ENCODE measurements around the gene PRDM5.

PRDM5 gene

GRCh38 chr4:120837656-120838055, 84.9 kb downstream of the PRDM5 start:
- Histone ChIP-seq H3K4me1 (ENCODE audit: insufficient read depth, insufficient read length) (no peaks in the 10 kb centered on the region), H3K36me3 (ENCODE audit: insufficient read depth, insufficient read length, low read length) (peaks cover 5% of the 10 kb centered on the region), H3K9me3 (ENCODE audit: insufficient read depth, low read length) (0 out of 2 replicates have a peak, but pooled peaks cover 6% of the 10 kb centered on the region), H3K9ac (ENCODE audit: insufficient read length, low read depth) (no peak overlapping the region), H3K4me3 (ENCODE audit: insufficient read length, low read depth) (no peak overlapping the region), H3K27me3 (ENCODE audit: insufficient read depth, insufficient read length) (no peaks in the 10 kb centered on the region)
- DNase-seq (ENCODE audit: low read depth, low spot score), result no peak
- no peak for TF ChIP-seq YY1 (IDR thresholded peaks at IDR 0.05; ENCODE audit: insufficient read depth, insufficient read length)
- TF ChIP-seq ZNF274 (IDR thresholded peaks at IDR 0.05; ENCODE audit: low read depth, low read length), result no peak
- TF ChIP-seq SUZ12 (IDR thresholded peaks at IDR 0.05; ENCODE audit: extremely low read depth, insufficient read depth, insufficient read length), result no peak

DNA sequence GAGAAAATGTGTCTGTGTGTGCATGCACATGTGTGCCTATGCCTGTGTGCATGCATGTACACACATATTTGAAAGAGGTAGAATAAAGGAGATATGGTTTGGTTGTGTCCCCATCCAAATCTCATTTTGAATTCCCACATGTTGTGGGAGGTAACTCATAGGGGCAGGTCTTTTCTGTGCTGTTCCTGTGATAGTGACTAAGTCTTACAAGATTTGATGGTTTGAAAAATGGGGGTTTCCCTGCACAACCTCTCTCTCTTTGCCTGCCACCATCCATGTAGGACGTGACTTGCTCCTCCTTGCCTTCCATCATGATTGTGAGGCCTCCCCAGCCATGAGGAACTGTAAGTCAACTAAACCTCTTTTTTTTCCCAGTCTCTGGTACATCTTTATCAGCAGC, 87.2 kb downstream of the PRDM5 start:
- TF ChIP-seq ZNF274 (IDR thresholded peaks at IDR 0.05; ENCODE audit: low read depth, low read length) (no peak), YY1 (IDR thresholded peaks at IDR 0.05; ENCODE audit: insufficient read depth, insufficient read length) (no peak), SUZ12 (IDR thresholded peaks at IDR 0.05; ENCODE audit: extremely low read depth, insufficient read depth, insufficient read length) (no peak)

DNA sequence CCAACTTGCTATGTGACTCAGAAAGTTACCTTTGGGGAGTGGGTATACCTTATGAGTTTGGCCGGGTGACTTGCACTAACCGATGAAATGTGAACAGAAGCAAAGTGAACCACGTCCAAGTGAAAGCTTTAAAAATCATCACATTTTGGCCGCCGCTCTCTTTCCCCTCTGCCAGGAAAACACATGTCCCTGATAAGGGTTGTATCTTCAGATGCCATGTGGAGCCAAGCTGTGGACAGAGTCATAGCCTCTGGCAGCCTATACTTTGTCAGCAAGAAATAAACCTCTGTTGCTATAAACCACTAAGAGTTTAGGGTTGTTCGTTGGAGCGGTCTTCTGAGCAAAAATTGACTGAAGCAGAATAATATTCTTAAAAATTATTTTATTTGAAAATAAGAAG, 92.3 kb downstream of the PRDM5 start:
- H3K27me3 ChIP-seq (ENCODE audit: insufficient read depth, insufficient read length), result no peaks in the 10 kb centered on the region
- no peak overlapping the region for H3K9ac ChIP-seq (ENCODE audit: insufficient read length, low read depth)
- H3K9me3 ChIP-seq (ENCODE audit: insufficient read depth, low read length), result 0 out of 2 replicates have a peak, but pooled peaks cover 6% of the 10 kb centered on the region
- DNase-seq (ENCODE audit: low read depth, low spot score), result no peak
- TF ChIP-seq ZNF274 (IDR thresholded peaks at IDR 0.05; ENCODE audit: low read depth, low read length), result no peak
- no peak for TF ChIP-seq SUZ12 (IDR thresholded peaks at IDR 0.05; ENCODE audit: extremely low read depth, insufficient read depth, insufficient read length)
- TF ChIP-seq YY1 (IDR thresholded peaks at IDR 0.05; ENCODE audit: insufficient read depth, insufficient read length), result no peak
- no peaks in the 10 kb centered on the region for H3K36me3 ChIP-seq (ENCODE audit: insufficient read depth, insufficient read length, low read length)
- no peak overlapping the region for H3K4me3 ChIP-seq (ENCODE audit: insufficient read length, low read depth)
- H3K4me1 ChIP-seq (ENCODE audit: insufficient read depth, insufficient read length), result no peaks in the 10 kb centered on the region

More for the DNA sequence above, 87.2 kb downstream of the PRDM5 start:
- Histone ChIP-seq H3K9me3 (ENCODE audit: insufficient read depth, low read length) (0 out of 2 replicates have a peak, but pooled peaks cover 6% of the 10 kb centered on the region), H3K4me1 (ENCODE audit: insufficient read depth, insufficient read length) (no peaks in the 10 kb centered on the region), H3K27me3 (ENCODE audit: insufficient read depth, insufficient read length) (no peaks in the 10 kb centered on the region), H3K9ac (ENCODE audit: insufficient read length, low read depth) (no peak overlapping the region), H3K36me3 (ENCODE audit: insufficient read depth, insufficient read length, low read length) (peaks cover 5% of the 10 kb centered on the region), H3K4me3 (ENCODE audit: insufficient read length, low read depth) (no peak overlapping the region)
- no peak for DNase-seq (ENCODE audit: low read depth, low spot score)

- Histone ChIP-seq H3K4me1 (ENCODE audit: insufficient read depth, insufficient read length) (no peaks in the 10 kb centered on the region), H3K27me3 (ENCODE audit: insufficient read depth, insufficient read length) (no peaks in the 10 kb centered on the region), H3K9me3 (ENCODE audit: insufficient read depth, low read length) (0 out of 2 replicates have a peak, but pooled peaks cover 2% of the 10 kb centered on the region), H3K36me3 (ENCODE audit: insufficient read depth, insufficient read length, low read length) (no peaks in the 10 kb centered on the region), H3K4me3 (ENCODE audit: insufficient read length, low read depth) (no peak overlapping the region), H3K9ac (ENCODE audit: insufficient read length, low read depth) (no peak overlapping the region)
- DNase-seq (ENCODE audit: low read depth, low spot score), result no peak
- TF ChIP-seq SUZ12 (IDR thresholded peaks at IDR 0.05; ENCODE audit: extremely low read depth, insufficient read depth, insufficient read length) (no peak), ZNF274 (IDR thresholded peaks at IDR 0.05; ENCODE audit: low read depth, low read length) (no peak), YY1 (IDR thresholded peaks at IDR 0.05; ENCODE audit: insufficient read depth, insufficient read length) (no peak)
Measured at GRCh38 chr4:120829113-120829831, 93.3 kb downstream of the PRDM5 start.

GRCh38 chr4:120826853-120827252, 95.7 kb downstream of the PRDM5 start:
- no peak overlapping the region for H3K4me3 ChIP-seq (ENCODE audit: insufficient read length, low read depth)
- no peak overlapping the region for H3K9ac ChIP-seq (ENCODE audit: insufficient read length, low read depth)
- no peak for DNase-seq (ENCODE audit: low read depth, low spot score)
- no peaks in the 10 kb centered on the region for H3K36me3 ChIP-seq (ENCODE audit: insufficient read depth, insufficient read length, low read length)
- no peaks in the 10 kb centered on the region for H3K9me3 ChIP-seq (ENCODE audit: insufficient read depth, low read length)
- no peaks in the 10 kb centered on the region for H3K4me1 ChIP-seq (ENCODE audit: insufficient read depth, insufficient read length)
- TF ChIP-seq ZNF274 (IDR thresholded peaks at IDR 0.05; ENCODE audit: low read depth, low read length), result no peak
- TF ChIP-seq YY1 (IDR thresholded peaks at IDR 0.05; ENCODE audit: insufficient read depth, insufficient read length), result no peak
- no peaks in the 10 kb centered on the region for H3K27me3 ChIP-seq (ENCODE audit: insufficient read depth, insufficient read length)

DNA sequence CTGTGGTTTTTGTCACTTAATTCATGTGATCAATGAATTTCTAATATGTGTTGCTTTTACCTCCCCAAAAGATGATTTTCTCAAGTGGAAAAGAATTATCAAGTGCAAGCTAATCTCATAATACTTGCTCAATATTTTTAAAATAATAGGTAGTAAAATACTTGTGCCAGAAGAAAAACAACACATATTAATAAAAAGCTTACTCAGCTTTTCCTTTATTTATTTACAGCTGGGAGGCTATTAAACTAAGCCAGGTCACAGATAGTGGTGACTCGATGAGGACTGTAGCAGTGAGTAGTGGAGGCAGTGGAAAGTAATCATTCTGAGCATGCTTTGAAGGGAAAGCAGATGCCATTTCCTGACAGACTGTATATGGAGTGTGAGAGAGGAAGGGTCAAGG, 96.1 kb downstream of the PRDM5 start:
- Histone ChIP-seq H3K9ac (ENCODE audit: insufficient read length, low read depth) (no peak overlapping the region), H3K27me3 (ENCODE audit: insufficient read depth, insufficient read length) (no peaks in the 10 kb centered on the region), H3K36me3 (ENCODE audit: insufficient read depth, insufficient read length, low read length) (no peaks in the 10 kb centered on the region), H3K4me1 (ENCODE audit: insufficient read depth, insufficient read length) (no peaks in the 10 kb centered on the region), H3K4me3 (ENCODE audit: insufficient read length, low read depth) (no peak overlapping the region), H3K9me3 (ENCODE audit: insufficient read depth, low read length) (no peaks in the 10 kb centered on the region)
- no peak for TF ChIP-seq YY1 (IDR thresholded peaks at IDR 0.05; ENCODE audit: insufficient read depth, insufficient read length)
- no peak for TF ChIP-seq SUZ12 (IDR thresholded peaks at IDR 0.05; ENCODE audit: extremely low read depth, insufficient read depth, insufficient read length)
- no peak for TF ChIP-seq ZNF274 (IDR thresholded peaks at IDR 0.05; ENCODE audit: low read depth, low read length)
- no peak for DNase-seq (ENCODE audit: low read depth, low spot score)

DNA sequence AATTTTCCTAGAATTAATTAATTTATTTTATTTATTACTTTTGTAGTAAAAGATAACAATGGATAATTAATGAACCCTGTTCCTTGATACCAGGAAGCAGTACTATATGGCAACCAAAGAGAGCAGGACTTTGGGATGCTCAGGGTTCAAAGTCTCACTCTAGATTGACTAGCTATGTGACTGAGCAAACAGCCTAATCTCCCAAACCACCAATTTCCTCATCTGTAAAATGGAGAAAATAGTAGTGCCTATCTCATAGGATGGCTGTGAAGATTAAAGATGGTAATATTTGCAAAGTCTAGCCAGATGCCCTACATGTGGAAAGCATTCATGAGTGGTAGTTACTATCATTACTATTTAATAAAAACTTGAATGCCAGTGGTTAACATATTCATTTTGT, 97.6 kb downstream of the PRDM5 start:
- Histone ChIP-seq H3K4me3 (ENCODE audit: insufficient read length, low read depth) (no peak overlapping the region), H3K36me3 (ENCODE audit: insufficient read depth, insufficient read length, low read length) (peaks cover 3% of the 10 kb centered on the region), H3K9me3 (ENCODE audit: insufficient read depth, low read length) (no peaks in the 10 kb centered on the region), H3K27me3 (ENCODE audit: insufficient read depth, insufficient read length) (no peaks in the 10 kb centered on the region), H3K9ac (ENCODE audit: insufficient read length, low read depth) (no peak overlapping the region), H3K4me1 (ENCODE audit: insufficient read depth, insufficient read length) (no peaks in the 10 kb centered on the region)
- DNase-seq (ENCODE audit: low read depth, low spot score), result no peak
- no peak for TF ChIP-seq SUZ12 (IDR thresholded peaks at IDR 0.05; ENCODE audit: extremely low read depth, insufficient read depth, insufficient read length)
- no peak for TF ChIP-seq ZNF274 (IDR thresholded peaks at IDR 0.05; ENCODE audit: low read depth, low read length)
- no peak for TF ChIP-seq YY1 (IDR thresholded peaks at IDR 0.05; ENCODE audit: insufficient read depth, insufficient read length)

Data from NT2/D1 (cell line).